GM21447 (cell line): ENCODE data around the gene CRABP2.
A peak's percentile ranks its signal among the peaks of the same experiment; 100 is the strongest.

Experiments
- ATAC-seq: cut with Tn5 transposase; IDR thresholded peaks from one replicate; pipeline ENCODE4 v1.9.1; 2021; ENCODE audit not compliant: unreplicated experiment

CRABP2 gene

GRCh38 chr1:156670791-156671190 is 34.6 kb downstream of the CRABP2 start:
- ATAC-seq, result no peak

- no peak for ATAC-seq
Measured at GRCh38 chr1:156670359-156670758, 35.0 kb downstream of the CRABP2 start.

- no peak for ATAC-seq
Measured at GRCh38 chr1:156669794-156670193, 35.6 kb downstream of the CRABP2 start.

DNA sequence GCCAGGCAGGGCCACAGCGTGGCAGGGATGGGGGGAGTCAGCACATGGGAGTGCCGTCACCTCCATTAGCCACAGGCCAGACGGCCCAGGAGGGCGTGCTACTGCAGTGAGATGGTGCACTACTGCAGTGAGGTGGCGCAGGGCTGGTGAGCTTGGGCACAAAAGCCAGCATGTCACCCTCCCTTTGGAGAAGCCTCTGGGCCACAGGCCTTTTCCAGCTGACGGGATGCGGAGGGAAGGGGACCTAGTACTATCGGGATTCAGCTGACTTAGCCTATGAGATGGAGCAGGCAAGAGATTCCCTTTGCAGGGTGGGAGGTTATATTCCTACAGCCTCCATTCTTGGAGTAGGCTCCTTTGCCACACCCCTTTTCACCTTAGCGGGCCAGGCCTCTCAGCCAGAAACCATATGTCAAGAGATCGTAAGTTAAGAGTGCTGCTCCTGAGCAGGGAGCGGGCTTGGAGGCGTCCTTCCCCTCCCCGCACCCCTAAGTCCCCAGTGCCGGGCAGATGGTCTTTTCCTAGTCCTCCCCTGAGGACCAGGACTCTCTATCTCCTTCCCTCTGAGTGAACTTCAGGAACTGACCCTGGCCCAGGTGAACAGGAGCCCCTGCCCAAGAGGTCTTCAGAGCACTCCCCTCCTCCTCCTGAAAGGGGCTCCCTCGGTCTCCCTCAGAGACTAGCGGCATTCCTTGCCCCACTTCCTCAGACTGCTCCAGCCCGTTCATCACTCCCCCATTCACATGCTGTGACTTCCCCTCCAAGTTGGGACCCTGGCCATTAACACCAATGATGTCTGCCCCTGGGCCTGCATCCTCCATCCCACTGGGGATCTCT is 36.4 kb downstream of the CRABP2 start:
- no peak for ATAC-seq

DNA sequence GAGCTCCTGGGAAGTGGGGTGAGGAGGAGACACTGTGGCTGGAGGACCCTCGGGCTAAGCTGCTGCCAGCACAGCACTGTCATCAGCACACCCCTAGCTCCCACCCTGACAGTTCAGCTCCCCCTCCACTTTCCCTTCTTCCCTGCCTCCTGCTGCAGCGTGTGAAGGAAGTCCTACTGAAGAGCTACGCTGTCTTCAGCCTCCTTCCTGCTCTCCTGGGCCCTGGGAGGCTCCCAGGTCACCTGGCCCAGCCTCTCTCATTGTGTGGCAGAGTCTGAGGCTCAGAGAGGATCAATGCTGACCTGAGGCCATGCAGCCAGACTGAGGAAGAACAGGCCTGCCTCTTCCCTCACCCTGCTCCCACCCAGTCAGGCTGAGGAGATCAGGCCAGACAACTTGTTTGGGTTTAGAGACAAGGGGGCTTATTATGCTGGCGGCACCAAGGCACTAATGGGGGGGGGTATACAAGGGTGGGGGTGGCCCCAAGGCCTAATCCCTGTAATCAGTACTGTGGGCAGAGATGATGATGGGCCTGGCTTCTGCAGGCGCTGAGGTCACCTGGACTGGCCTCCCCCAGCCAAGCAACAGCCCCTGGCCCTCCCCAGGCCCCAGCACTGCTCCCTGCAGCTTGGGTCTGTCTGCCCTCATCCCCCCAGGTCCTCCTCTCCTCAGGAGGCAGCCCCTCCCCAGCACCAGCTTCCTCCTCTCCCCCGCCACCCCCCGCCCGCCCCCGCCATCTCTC is 37.2 kb downstream of the CRABP2 start:
- ATAC-seq, result no peak

DNA sequence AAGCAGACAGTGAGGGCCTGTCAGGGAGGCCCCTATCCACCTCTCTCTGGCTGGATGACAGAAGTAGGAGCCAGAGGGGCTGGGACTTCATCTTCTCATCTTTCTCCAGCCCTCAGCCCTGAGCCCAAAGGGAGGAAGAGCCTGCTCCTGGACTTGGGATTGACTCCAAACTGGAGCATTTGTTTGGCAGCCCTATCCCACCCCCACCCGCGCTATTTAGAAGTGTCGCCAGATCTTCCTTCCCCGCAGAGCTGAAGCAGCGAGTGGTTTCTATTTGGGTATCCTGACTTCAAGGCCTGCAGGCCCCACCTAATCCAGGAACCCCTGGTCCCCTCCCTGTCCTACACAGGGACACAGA is 37.8 kb downstream of the CRABP2 start:
- ATAC-seq, result no peak

DNA sequence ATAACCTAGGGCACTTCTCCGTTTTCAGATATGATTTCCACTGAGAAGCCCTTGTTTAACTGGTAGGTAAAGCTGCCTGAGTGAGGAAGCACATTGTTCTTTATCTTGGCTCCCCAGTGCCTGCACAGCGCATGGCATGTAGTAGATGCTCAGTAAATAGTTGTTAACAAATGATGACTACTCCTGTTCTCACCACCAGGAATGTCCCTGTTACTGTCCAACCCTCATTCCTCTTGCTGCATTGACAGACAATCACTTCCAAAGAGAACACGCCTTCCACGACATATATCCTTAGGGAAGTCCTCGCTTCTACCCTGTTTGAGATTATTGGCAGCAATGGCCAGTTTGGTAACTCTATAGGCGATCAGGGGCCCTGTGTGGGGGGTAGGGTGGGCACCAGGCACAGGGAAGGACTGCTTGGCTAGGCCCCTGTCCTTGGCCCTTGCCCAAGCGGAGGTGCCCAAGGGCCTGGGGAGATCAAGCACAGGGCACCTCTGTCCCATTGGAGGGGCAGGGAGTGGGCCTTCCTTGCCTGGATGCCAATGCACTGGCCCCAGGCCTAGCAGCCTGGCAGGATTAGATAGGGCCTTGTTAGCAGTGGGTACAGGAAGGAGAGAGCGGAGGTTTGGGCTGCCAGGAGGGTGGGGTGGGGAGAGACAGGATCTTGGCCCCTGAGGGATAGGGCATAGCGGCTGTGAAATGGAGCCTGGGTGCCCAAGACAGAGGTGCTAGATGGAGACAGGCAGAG is 38.3 kb downstream of the CRABP2 start:
- no peak for ATAC-seq

GRCh38 chr1:156665539-156665938 is 39.8 kb downstream of the CRABP2 start:
- no peak for ATAC-seq

DNA sequence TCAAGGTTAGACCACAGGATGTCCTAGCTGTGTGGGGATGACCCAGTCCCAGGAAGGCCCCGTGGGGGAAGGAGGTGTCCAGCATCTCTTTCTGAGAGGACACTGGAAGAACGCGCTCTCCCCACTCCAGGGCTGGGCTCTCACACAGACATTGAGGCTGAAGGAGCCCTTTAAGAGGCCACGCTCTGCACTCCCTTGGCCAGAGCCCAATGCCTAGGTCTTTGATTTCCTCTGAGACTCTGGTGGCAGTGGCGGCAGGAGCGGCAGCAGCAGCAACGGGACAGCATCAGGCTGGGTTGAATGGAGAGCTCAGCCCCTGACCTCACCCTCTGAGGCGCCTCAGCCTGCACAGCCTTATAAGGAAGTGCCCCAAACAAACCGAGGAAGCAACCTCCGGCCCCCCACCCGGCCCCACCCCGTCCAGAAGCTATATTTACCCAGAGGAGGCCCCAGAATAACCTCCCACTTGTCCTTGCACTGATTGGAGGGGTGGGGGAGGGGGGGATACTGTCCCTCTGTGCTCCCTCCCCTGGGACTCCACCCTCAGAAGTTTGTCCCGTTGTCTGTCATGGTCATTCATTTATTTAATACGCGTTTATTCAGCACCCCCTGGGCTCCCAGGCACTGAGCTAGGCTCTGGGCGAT is 40.5 kb downstream of the CRABP2 start:
- no peak for ATAC-seq

DNA sequence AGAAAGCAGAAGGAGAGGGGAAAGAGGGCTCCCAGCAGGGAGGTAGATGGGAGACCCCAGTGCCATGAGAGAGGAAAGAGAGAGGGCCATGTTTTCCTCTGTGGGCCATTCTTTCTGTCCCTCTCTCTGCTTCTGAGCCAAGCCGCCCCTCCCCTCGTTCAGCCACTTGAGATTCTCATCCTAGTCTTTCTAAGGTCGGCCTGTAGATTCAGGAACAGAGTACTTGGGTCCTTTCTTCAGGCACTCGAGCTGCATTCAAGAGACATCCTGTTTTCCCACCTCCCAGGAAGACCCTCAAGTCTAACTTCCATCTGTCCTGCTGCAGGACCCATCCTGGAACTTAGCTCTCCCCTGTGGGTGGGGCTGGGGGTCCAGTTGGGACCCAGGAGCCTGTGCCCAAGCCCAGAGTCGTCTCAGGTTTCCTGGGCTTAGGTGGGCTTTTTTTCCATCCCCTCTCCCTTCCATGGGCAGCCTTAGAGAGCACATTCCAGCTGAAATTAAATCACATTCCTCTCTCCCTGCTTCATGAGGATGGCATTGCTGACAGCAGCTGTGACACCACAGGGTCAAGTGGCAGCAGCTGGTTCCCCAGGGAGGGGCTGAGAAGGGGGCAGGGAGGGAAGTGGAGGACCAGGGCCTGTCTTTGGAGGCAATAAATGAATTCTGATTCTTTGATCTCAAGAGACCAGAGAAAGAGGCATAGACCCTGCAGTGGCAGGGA is 41.2 kb downstream of the CRABP2 start:
- no peak for ATAC-seq

DNA sequence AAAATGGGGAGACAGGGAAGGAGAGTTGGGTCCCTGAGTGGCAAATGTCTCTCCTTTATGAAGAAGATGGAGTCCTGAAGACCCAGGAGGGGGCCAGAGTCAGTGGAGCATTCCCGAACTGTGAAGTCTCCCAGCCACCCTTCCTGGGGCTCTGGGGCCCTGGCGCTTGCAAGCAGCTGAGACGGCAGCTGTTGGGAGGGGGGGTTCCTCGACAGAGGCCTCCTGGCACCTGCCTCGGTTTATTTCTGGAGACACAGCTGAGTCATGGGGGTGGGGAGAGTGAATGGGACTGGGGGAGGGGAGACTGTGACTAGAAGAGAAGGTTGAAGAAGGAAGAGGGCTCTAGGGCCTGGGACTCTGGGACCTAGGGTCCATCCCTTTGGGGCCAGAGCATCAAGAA is 42.2 kb downstream of the CRABP2 start:
- no peak for ATAC-seq

GRCh38 chr1:156662800-156663055 is 42.7 kb downstream of the CRABP2 start:
- no peak for ATAC-seq

- no peak for ATAC-seq
Measured at GRCh38 chr1:156662005-156662799, 43.2 kb downstream of the CRABP2 start.

DNA sequence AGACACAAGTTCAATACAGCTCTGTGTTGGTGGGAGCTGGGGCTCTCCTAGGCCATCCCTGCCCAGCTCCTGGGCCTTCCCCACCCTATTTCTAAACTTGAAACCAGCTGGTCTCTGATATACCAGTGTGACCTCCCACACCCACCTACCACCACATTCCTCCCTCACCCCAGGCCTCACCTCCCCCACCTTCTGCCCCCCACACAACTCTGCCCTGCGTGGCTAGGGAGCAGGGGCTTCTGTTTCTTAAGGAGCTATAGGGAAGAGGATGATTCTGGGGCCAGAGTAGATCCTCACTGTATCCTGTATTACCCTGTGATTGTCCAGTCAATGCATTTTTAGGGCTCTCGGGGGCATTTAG is 44.7 kb downstream of the CRABP2 start:
- no peak for ATAC-seq

- ATAC-seq, result peak; percentile 65
Measured at GRCh38 chr1:156659988-156660751, 45.2 kb downstream of the CRABP2 start.

GRCh38 chr1:156659661-156659987 is 45.8 kb downstream of the CRABP2 start:
- ATAC-seq, result no peak

DNA sequence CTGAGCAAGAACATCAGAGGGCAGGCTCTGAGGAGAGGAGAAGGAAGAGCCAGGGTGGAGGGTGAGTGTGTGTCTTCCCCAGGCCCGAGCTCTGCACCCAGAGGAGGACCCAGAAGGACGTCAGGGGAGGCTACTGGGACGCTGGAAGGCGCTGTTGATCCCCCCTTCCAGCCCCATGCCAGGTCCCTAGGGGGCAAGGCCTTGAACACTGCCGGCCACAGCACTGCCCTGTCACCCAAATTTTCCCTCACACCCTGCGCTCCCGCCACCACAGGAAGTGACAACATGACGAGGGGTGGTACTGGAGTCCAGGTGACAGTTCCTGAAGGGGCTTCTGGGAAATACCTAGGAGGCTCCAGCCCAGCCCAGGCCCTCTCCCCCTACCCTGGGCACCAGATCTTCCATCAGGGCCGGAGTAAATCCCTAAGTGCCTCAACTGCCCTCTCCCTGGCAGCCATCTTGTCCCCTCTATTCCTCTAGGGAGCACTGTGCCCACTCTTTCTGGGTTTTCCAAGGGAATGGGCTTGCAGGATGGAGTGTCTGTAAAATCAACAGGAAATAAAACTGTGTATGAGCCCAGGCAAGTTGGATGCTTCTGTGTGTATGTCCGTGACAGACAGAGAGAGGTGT is 46.3 kb downstream of the CRABP2 start:
- ATAC-seq, result no peak

DNA sequence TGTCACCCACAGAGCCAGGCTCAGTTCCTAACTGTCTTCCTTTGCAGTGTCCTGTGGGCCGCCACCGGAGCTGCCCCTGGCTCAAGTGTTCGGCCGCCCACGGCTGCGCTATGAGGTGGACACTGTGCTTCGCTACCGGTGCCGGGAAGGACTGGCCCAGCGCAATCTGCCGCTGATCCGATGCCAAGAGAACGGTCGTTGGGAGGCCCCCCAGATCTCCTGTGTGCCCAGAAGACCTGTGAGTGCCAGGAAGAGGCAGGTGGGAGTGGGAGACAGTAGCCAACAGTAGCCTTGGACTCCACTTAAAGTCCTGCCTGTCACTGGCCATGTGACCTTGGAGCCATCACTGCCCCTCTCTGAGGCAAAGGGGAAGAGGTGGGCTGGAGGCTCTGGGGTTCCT is 46.9 kb downstream of the CRABP2 start:
- ATAC-seq, result no peak

DNA sequence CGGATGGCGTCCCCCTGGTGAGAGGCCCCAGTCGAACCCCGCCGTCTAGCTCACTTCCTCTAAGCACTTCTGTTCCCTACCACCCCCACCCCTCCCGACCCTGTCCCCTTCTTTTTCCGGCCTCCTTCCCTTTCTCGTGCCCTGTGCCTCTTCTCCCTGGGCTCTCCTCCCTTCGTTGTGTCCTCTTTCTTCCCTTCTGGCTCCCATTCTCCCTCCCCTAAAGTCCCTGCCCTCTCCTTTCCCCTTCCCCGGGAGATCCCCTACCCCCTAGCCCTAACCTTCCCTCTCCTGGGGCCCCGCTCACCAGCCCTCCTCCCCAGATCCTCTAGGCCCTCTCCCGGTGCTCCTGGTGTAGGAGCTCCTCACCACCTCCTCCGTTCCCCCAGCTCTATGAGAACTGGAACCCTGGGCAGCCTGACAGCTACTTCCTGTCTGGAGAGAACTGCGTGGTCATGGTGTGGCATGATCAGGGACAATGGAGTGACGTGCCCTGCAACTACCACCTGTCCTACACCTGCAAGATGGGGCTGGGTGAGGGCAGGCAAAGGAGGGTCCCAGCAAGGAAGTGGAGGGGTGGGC is 47.6 kb downstream of the CRABP2 start:
- ATAC-seq, result no peak
